Skeletal muscle satellite cell (primary cell): Measurements from ENCODE around the gene REPIN1.

Source experiments
- H3K27me3 ChIP-seq: 2 replicates; pipeline ENCODE4 v1.7.0; 2013; ENCODE audit warnings: low read length; ENCODE audit not compliant: control insufficient read depth, insufficient read depth
- H3K36me3 ChIP-seq: 2 replicates; pipeline ENCODE4 v1.7.0; 2013; ENCODE audit warnings: mild to moderate bottlenecking, control low read depth, low read length; ENCODE audit not compliant: insufficient read depth
- H3K4me1 ChIP-seq: 2 replicates; pipeline ENCODE4 v1.7.0; 2013; ENCODE audit warnings: low read length; ENCODE audit not compliant: control insufficient read depth, insufficient read depth
- H3K4me2 ChIP-seq: 2 replicates; pipeline ENCODE4 v1.7.0; 2013; ENCODE audit warnings: mild to moderate bottlenecking, low read length
- H3K4me3 ChIP-seq: 2 replicates; pipeline ENCODE4 v1.7.0; 2013; ENCODE audit warnings: low read length
- H3K9ac ChIP-seq: 2 replicates; pipeline ENCODE4 v1.7.0; 2013; ENCODE audit warnings: mild to moderate bottlenecking, low read depth, low read length, moderate library complexity
- H3K9me3 ChIP-seq: replicated peaks from 2 replicates; pipeline ENCODE4 v1.7.0; 2013; ENCODE audit warnings: mild to moderate bottlenecking, control low read depth, low read length

Gene REPIN1

DNA sequence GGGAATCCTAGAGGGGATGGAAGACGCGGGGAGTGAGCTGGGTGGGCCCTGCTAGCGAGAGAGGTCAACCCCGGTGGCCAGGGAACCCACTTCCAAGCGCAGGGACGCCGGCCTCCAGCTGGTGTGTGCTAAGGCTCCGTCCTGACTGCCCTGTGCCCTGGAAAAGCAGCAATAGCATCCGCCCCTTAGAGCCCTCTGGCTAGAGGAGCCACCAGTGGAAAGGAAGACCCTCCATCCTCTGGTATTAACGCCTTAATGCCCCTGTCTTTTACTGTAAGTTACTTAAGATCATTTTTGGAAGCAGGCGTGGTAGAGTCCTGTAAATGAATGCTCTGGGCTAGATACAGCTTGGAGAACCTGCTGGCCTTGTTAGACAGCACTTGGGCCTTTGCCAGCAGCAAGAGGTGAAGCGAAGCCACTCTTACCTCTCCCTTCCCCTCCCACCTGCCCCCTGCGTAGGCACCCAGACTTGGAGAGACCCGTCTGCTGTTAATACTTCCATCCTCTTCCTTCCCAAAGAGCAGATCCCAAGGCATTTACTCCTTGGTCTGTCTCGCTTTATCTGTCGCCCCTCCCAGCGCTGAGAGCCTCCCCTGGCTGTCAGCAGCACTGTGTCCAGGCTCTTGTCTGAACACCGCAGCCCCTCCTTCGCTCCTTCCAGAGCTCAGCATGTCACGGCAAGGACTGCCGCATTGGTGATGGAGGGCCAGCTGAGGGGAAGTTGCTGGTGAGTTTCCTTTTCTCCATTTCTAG lies 4.6 kb downstream of the REPIN1 start:
- H3K4me2 ChIP-seq = no peak overlapping the region
- H3K9me3 ChIP-seq = no peaks in the 10 kb centered on the region
- no peaks in the 10 kb centered on the region for H3K27me3 ChIP-seq
- no peak overlapping the region for H3K9ac ChIP-seq
- H3K4me1 ChIP-seq = peaks cover 27% of the 10 kb centered on the region
- no peak overlapping the region for H3K4me3 ChIP-seq
- H3K36me3 ChIP-seq = peaks cover 32% of the 10 kb centered on the region

DNA sequence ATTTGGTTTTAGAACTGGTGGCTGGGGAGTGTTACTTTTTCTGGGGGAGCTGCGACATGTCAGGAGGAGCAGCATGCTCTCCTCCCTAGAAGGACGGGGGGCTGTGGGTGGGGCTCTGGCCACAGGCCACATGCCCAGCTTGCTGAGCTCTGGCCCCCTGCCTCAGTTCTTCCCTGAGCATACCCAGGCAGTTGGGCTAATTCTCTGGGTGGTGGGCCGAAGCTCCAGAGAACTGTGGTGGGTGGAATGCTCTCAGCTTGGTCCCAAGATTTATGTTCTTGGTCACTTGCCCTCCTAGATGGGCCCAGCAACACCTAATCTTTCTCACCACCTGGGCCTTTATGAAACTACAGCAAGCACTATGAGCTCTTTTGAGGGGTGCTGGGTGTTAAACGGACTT lies 5.4 kb downstream of the REPIN1 start:
- Histone ChIP-seq H3K9ac (no peak overlapping the region), H3K4me1 (peaks cover 31% of the 10 kb centered on the region), H3K4me3 (no peak overlapping the region)

DNA sequence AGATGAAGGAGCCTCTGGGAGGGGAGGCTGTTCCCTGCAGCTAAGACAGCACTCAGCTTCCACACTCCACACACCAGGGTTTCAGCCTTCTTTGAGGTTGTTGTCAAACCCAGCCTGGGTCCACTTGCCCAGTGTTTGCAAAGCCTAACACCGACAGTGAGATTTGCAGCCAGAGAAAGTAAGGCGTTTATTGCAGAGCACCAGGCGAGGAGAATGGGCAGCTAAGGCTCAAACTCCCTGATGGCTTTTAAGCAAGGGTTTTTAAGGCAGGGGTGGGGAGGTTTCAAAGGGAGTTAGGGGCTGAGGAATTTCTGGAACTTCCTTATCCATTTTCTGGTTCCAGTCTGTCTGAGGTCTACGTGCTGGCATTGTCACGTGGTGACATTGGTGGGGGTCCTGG lies 5.8 kb downstream of the REPIN1 start:
- Histone ChIP-seq H3K4me3 (no peak overlapping the region), H3K36me3 (peaks cover 32% of the 10 kb centered on the region), H3K27me3 (no peaks in the 10 kb centered on the region), H3K9ac (no peak overlapping the region), H3K9me3 (no peaks in the 10 kb centered on the region), H3K4me2 (no peak overlapping the region), H3K4me1 (peaks cover 31% of the 10 kb centered on the region)

More for the DNA sequence above, 5.4 kb downstream of the REPIN1 start:
- Histone ChIP-seq H3K27me3 (no peaks in the 10 kb centered on the region), H3K4me2 (no peak overlapping the region), H3K36me3 (peaks cover 32% of the 10 kb centered on the region), H3K9me3 (no peaks in the 10 kb centered on the region)

DNA sequence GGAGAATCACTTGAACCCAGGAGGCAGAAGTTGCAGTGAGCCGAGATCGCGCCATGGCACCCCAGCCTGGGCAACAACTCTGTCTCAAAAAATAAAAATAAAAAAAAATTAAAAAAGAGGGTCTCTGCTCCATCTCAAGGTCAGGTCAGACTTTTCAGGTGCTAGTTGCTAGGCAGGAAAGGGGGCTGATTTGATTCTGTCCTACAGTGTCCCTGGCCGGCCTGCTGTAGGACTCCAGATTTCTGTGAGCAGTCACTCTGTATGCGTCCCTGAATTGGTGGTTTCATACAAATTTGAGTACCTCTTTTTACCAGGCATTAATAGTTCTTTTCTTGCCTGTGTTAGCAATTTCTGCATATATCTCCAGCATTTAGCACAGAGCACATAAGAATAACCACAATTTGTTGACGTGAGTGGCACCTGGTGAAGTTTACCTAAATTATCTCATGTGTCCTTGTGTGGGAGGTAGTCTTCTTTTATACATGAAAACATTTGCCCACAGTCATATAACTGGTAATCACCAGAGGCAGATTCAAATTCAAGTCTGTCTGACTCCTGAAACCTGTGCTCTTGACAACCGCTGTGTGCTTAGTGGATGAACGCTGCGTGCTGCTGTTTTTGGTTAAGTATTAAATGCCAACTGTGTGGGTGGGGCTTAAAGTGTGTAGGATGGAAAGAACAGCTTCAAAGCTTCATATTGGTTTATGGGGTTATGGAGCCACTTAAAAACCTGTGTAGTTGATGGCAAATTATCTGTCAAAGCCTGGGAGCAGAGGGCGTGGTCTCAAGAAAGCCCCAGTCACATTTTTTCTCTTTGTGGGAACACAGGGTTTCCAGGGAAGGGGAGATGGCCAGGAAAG lies 7.3 kb downstream of the REPIN1 start:
- Histone ChIP-seq H3K27me3 (no peaks in the 10 kb centered on the region), H3K4me3 (no peak overlapping the region), H3K4me2 (no peak overlapping the region), H3K4me1 (peaks cover 25% of the 10 kb centered on the region), H3K36me3 (peaks cover 32% of the 10 kb centered on the region), H3K9me3 (no peaks in the 10 kb centered on the region), H3K9ac (no peak overlapping the region)

DNA sequence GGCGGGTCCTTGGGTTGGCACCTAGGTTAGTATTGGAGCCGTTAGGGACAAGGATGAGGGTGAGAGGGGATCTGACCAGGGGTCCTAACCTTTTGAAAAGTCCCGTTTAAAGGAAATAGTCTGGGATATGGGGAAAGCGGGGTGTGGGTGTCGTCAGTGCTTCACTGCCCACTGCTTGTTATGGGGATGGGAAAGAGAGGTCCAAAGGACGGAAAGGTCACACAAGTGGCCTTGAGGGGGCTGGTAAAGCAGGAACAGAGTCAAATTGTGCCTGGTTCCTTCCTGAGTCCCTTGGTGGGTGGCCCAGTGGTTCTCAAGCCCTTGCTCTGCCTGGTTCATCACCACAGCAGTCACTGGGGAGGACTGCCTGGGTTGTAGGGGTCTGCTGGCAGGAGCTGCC lies 7.9 kb downstream of the REPIN1 start:
- Histone ChIP-seq H3K9me3 (no peaks in the 10 kb centered on the region), H3K27me3 (no peaks in the 10 kb centered on the region), H3K4me2 (no peak overlapping the region), H3K4me3 (no peak overlapping the region), H3K36me3 (peaks cover 26% of the 10 kb centered on the region), H3K4me1 (peaks cover 22% of the 10 kb centered on the region), H3K9ac (no peak overlapping the region)

DNA sequence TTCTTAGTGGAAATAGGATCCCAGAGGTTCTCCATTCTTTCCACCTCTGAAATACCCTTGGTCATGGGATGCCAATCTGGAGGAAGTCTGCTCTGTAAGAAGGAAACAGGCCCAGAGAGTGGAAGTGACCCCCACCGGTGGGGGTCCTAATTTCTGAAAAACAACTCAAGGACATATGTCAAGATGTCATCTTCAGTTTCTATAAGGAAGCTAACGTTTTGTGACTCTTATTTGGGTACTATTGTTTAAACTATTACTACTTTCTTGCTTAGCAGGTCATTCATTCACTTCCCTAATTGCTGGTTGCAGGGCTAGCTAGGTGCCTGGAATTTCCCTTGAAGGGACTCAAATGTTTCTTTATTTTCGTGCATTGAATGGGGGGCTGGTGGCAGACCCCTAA lies 8.6 kb downstream of the REPIN1 start:
- H3K27me3 ChIP-seq = no peaks in the 10 kb centered on the region
- H3K9me3 ChIP-seq = no peaks in the 10 kb centered on the region
- H3K9ac ChIP-seq = no peak overlapping the region
- H3K4me2 ChIP-seq = no peak overlapping the region
- H3K4me1 ChIP-seq = peaks cover 22% of the 10 kb centered on the region
- H3K4me3 ChIP-seq = no peak overlapping the region
- H3K36me3 ChIP-seq = peaks cover 23% of the 10 kb centered on the region

DNA sequence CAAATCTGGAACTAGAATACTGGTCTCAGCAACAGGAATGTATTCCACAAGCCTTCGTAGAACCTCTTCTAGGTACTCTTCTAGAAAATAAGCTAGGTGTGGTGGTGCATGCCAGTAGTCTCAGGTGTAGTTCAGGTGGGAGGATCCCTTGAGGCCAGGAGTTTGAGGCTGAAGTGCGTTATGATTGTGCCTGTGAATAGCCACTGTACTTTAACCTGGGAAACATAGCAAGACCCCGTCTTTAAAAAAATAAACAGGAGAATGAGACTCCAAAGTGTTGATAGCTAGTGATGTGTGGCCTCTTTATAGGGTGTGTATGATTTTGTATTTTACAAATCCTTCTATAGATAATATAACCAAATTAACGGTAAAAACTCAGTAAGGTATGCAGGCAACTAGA lies 9.0 kb downstream of the REPIN1 start:
- no peak overlapping the region for H3K4me3 ChIP-seq
- peak overlapping the region; percentile 86 for H3K9ac ChIP-seq
- H3K4me2 ChIP-seq = no peak overlapping the region
- H3K27me3 ChIP-seq = no peaks in the 10 kb centered on the region
- H3K9me3 ChIP-seq = no peaks in the 10 kb centered on the region
- H3K4me1 ChIP-seq = peaks cover 22% of the 10 kb centered on the region
- H3K36me3 ChIP-seq = peaks cover 19% of the 10 kb centered on the region

DNA sequence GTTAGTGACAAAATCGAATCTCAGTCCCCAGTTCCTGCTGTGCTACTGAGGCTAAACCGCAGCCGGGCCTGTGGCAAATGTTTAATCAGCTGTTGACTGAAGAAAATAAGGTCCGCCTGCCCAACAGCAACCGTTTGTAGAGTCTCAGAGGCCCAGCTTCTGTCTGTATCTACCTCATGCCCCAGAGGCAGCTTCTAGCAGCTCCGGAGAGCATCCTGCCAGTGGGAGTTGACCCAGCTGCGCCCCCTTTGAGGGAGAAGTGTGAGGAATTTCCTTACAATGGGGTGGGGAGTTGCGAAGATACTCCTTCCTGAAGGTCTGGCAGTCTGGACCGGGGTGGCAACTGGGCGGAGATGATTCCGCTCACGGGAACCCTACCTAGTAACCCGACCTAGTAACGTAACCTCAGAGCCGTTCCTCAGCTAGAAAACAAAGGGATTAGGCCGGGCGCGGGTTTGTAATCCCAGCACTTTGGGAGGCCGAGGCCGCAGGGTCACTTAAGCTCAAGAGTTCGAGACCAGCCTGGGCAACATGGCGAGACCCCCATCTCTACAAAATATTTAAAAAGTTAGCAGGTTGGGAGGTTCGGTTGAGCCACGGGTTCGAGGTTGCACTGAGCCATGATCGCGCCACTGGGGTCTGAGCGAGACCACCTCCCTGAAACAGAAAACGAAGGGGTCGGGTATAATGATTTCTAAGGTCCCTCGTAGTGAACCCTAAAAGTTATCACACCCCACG lies 9.7 kb downstream of the REPIN1 start:
- Histone ChIP-seq H3K4me3 (peak overlapping the region; percentile 92), H3K9ac (peak overlapping the region; percentile 86), H3K27me3 (no peaks in the 10 kb centered on the region), H3K4me1 (peaks cover 22% of the 10 kb centered on the region), H3K9me3 (no peaks in the 10 kb centered on the region), H3K4me2 (peak overlapping the region; percentile 92), H3K36me3 (peaks cover 13% of the 10 kb centered on the region)

DNA sequence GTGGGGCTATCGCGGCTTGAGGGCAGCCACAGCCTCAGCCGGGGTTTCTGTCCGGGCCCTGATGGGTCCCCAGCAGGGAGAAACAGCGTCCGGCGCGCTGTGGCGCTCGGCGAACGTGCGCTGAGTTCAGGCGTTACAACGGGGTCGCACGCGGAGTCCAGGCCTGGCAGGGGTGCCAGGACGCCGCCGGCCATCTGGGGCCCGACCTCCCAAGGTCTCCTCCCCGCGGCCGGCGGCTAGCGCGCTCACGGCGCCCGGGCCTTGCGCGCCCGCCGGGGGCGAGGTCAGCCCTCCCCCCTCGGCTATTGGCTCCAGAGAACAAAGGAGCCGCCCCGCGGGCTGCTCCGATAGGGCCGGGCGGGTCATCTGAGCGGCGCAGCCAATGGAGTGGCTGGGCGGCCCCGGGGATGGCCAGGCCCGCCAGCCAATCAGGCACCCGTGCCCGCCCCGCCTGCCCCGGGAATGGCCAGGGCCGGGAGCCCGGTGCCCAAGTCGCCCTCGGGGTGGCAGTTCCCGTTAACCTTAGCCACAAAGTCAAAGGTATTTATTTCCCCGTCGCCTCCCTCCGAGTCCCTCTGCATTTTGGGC lies 10.3 kb downstream of the REPIN1 start, which contains the start of gene ZNF775:
Gene ZNF775 (plus strand): TSS at position 478 of the 588 bp plus-strand sequence. CDS start 9,141 bp downstream, outside the sequence.
- Histone ChIP-seq H3K9ac (peak within 1 kb of the TSS; percentile 86), H3K4me1 (peaks cover 22% of the 10 kb centered on the region), H3K36me3 (peaks cover 7% of the 10 kb centered on the region), H3K9me3 (no peaks in the 10 kb centered on the region), H3K4me3 (peak within 1 kb of the TSS; percentile 92), H3K4me2 (peak within 1 kb of the TSS; percentile 94), H3K27me3 (no peaks in the 10 kb centered on the region)

DNA sequence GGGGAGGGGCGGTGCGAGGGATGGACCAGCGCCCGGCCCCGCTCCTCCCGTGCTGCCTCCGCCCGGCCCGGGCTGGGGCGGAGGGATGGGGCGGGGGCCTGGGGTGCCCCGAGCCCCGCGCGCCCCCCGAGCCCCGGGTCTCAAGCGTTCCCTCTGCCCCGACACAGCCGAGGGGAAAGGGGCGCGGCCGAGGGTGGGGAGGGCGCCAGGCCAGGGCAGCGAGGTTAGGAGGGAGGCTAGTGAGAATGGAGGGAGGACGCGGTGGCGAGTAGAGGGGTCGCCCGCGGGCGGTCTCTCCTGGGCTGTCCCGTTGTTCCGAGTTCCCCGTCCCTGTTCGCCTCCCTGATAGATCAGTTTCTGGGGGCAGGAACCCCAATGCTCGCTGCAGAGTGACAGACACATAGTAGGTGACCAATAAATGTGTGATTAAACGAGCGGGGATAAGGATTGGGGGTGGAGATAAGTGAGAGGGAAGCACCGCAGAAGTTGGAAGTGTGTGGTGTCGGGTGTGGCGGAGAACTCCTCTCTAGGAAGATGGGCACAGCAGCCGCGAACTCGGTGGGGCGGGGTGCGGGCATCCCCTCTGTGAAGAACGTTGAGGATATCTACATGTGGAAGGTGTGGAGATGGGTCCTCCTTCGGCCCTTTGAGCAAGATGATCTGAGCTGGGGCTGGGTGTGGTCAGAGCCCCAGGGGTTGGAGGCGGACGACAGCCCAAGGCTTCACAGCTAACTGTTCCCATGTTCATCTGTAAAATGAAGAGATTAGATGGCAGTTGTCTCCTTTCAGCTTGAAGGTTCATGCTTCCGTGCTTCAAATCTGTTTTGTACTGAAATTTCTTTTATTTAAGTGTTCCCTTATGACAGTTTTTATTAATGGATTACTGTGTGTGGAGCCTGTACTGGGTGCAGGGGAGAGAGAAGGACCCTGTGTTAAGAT lies 11.1 kb downstream of the REPIN1 start:
- H3K9me3 ChIP-seq = no peaks in the 10 kb centered on the region

More for the DNA sequence above, 11.1 kb downstream of the REPIN1 start:
- H3K4me2 ChIP-seq = peak overlapping the region; percentile 94
- peak overlapping the region; percentile 86 for H3K9ac ChIP-seq
- no peaks in the 10 kb centered on the region for H3K27me3 ChIP-seq
- H3K4me3 ChIP-seq = peak overlapping the region; percentile 92
- H3K4me1 ChIP-seq = peaks cover 22% of the 10 kb centered on the region
- H3K36me3 ChIP-seq = no peaks in the 10 kb centered on the region
